Measurements from ENCODE around the gene DCX. TPM values are rescaled to one million over a fixed set of nuclear protein-coding genes. Genes with fewer than 3 reads are reported as not detected.

DCX gene
- total RNA-seq, 1 experiment from 2014 or later: not detected

GRCh38 chrX:111447298-111447697, 35.3 kb upstream of the DCX start:
- no peak overlapping the region for H3K4me2 ChIP-seq (ENCODE audit: low read length)
- POLR2A ChIA-PET: no interaction called here
- no peaks in the 10 kb centered on the region for H3K36me3 ChIP-seq (ENCODE audit: control insufficient read depth in 1 of 2, insufficient read depth in 2 of 2, low read length in 2 of 2)
- no peak overlapping the region for H2AFZ ChIP-seq (ENCODE audit: low read depth, low read length, poor library complexity, severe bottlenecking)
- no peaks in the 10 kb centered on the region for H3K79me2 ChIP-seq (ENCODE audit: insufficient read depth, low read length)
- peak; percentile 55 for ATAC-seq
- no peaks in the 10 kb centered on the region for H3K9me3 ChIP-seq (ENCODE audit: control insufficient read depth in 1 of 2, insufficient read depth in 1 of 2, low read depth in 1 of 2, low read length in 2 of 2)
- intact Hi-C loops (cut with micrococcal nuclease): no loop called here
- peak; percentile 4 for DNase-seq (ENCODE audit: low read depth, low spot score)
- H3K4me1 ChIP-seq (ENCODE audit: control insufficient read depth in 1 of 2, insufficient read depth in 2 of 2, low read length in 2 of 2): no peaks in the 10 kb centered on the region
- H3K9me2 ChIP-seq (ENCODE audit: insufficient read depth): no peaks in the 10 kb centered on the region
- H4K20me1 ChIP-seq (ENCODE audit: insufficient read depth): no peaks in the 10 kb centered on the region
- H3K27me3 ChIP-seq (ENCODE audit: insufficient read depth, low read length): no peaks in the 10 kb centered on the region
- RAD21 ChIA-PET (ENCODE audit: low non-redundant PET in 1 of 2, low total read pairs in 2 of 2, uncharacterized antibody in 2 of 2, unreplicated experiment in 2 of 2): no interaction called here
- H3K27ac ChIP-seq (ENCODE audit: low read depth, low read length): no peak overlapping the region
- no peak overlapping the region for H3K4me3 ChIP-seq (replicated peaks in 1 of 2; ENCODE audit: low read depth in 1 of 2, low read length in 2 of 2)
- CTCF ChIA-PET: interaction anchor here (0.6 to 1.4 kb wide), 4 partner anchors 12 to 280 kb away, joined by 3 to 6 read pairs (median 4); no protein-coding TSS in a partner anchor
- no TSS peak for BruUV-seq (replicated peaks)
- H3K9ac ChIP-seq (ENCODE audit: low read length): no peak overlapping the region
- TF ChIP-seq CTCF (IDR thresholded peaks at IDR 0.05 in 2 of 3, conservative IDR thresholded peaks at IDR 0.05 in 1 of 3; ENCODE audit: borderline replicate concordance in 1 of 3, insufficient read depth in 1 of 3, low read depth in 2 of 3, low read length in 2 of 3) (peak; percentile 4 to 33 (median 24); a peak in 4 of 6 replicates), EGR1 (IDR thresholded peaks at IDR 0.05; ENCODE audit: low read depth) (no peak)

- ChIA-PET POLR2A (no interaction called here), CTCF (interaction anchor here (1.0 to 1.3 kb wide), 2 partner anchors 11 to 277 kb away, joined by 3 read pairs; no protein-coding TSS in a partner anchor), RAD21 (ENCODE audit: low non-redundant PET in 1 of 2, low total read pairs in 2 of 2, uncharacterized antibody in 2 of 2, unreplicated experiment in 2 of 2) (no interaction called here)
- Histone ChIP-seq H3K4me3 (replicated peaks in 1 of 2; ENCODE audit: low read depth in 1 of 2, low read length in 2 of 2) (no peak overlapping the region), H3K9ac (ENCODE audit: low read length) (no peak overlapping the region), H4K20me1 (ENCODE audit: insufficient read depth) (no peaks in the 10 kb centered on the region), H3K27ac (ENCODE audit: low read depth, low read length) (no peak overlapping the region), H2AFZ (ENCODE audit: low read depth, low read length, poor library complexity, severe bottlenecking) (no peak overlapping the region), H3K36me3 (ENCODE audit: control insufficient read depth in 1 of 2, insufficient read depth in 2 of 2, low read length in 2 of 2) (no peaks in the 10 kb centered on the region), H3K79me2 (ENCODE audit: insufficient read depth, low read length) (no peaks in the 10 kb centered on the region), H3K9me2 (ENCODE audit: insufficient read depth) (no peaks in the 10 kb centered on the region), H3K4me2 (ENCODE audit: low read length) (no peak overlapping the region), H3K27me3 (ENCODE audit: insufficient read depth, low read length) (no peaks in the 10 kb centered on the region), H3K4me1 (ENCODE audit: control insufficient read depth in 1 of 2, insufficient read depth in 2 of 2, low read length in 2 of 2) (no peaks in the 10 kb centered on the region), H3K9me3 (ENCODE audit: control insufficient read depth in 1 of 2, insufficient read depth in 1 of 2, low read depth in 1 of 2, low read length in 2 of 2) (no peaks in the 10 kb centered on the region)
- no TSS peak for BruUV-seq (replicated peaks)
- intact Hi-C loops (cut with micrococcal nuclease): loop anchor here (2.0 kb wide), 1 partner anchor 277 kb away; no protein-coding TSS in a partner anchor
- ATAC-seq (peak; percentile 36; the same call in 1 of the 2 replicates), DNase-seq (ENCODE audit: low read depth, low spot score) (peak; percentile 15)
- TF ChIP-seq CTCF (IDR thresholded peaks at IDR 0.05 in 2 of 3, conservative IDR thresholded peaks at IDR 0.05 in 1 of 3; ENCODE audit: borderline replicate concordance in 1 of 3, insufficient read depth in 1 of 3, low read depth in 2 of 3, low read length in 2 of 3) (peak; percentile 13 to 47 (median 23); a peak in 3 of 6 replicates), CEBPB (IDR thresholded peaks at IDR 0.05; ENCODE audit: low read depth) (no peak), RAD21 (IDR thresholded peaks at IDR 0.05; ENCODE audit: low read depth) (peak; percentile 39), ZFX (IDR thresholded peaks at IDR 0.05) (no peak), JUND (IDR thresholded peaks at IDR 0.05) (no peak), TCF7L2 (IDR thresholded peaks at IDR 0.05; ENCODE audit: borderline replicate concordance, extremely low read depth, insufficient read depth, insufficient read length) (no peak), ATF3 (IDR thresholded peaks at IDR 0.05) (no peak), POLR2A (IDR thresholded peaks at IDR 0.05; ENCODE audit: borderline replicate concordance, extremely low read depth, insufficient read depth, insufficient read length) (no peak), YY1 (IDR thresholded peaks at IDR 0.05; ENCODE audit: extremely low read depth, insufficient replicate concordance, low read depth, low read length) (no peak), FOSL1 (IDR thresholded peaks at IDR 0.05; ENCODE audit: low read depth) (no peak), REST (IDR thresholded peaks at IDR 0.05; ENCODE audit: low read depth) (no peak)
These were observed 33.5 kb upstream of the DCX start for GRCh38 chrX:111445485-111445884.

All from HCT116 (cell line).